MCF 10A (cell line): ENCODE measurements around the gene MAPK6. TPM values are rescaled to one million over a fixed set of nuclear protein-coding genes. Genes with fewer than 3 reads are reported as not detected.

Source experiments
- BruUV-seq: library from RNA; stranded (reverse); fragments of 400-500 nt; replicated peaks from 2 replicates; lab custom pipeline; 2021; lab: Mats Ljungman, UMichigan
- CTCF ChIA-PET: fragments of 300-600 bp; sonication (Branson Sonifier 250); formaldehyde crosslinking; extraction: SDS; loops from one replicate; lab custom pipeline; 2021; ENCODE audit warnings: antibody characterized with exemption, inconsistent platforms; lab: Yijun Ruan, JAX
- POLR2A ChIA-PET: fragments of 300-600, 350-650 bp; sonication (Branson Sonifier 250); formaldehyde crosslinking; extraction: SDS; loops from one replicate; lab custom pipeline; 2020; ENCODE audit warnings: antibody characterized with exemption, inconsistent platforms; lab: Yijun Ruan, JAX
- DNase-seq: peaks from one replicate; pipeline ENCODE4 v3.0.0-alpha.2; 2018; ENCODE audit not compliant: unreplicated experiment
- H3K27ac Mint-ChIP-seq: one replicate; pipeline ENCODE4 v1.8.0; 2022; ENCODE audit warnings: mild to moderate bottlenecking, low read depth, mixed read lengths; ENCODE audit not compliant: unreplicated experiment
- H3K27me3 Mint-ChIP-seq: one replicate; pipeline ENCODE4 v1.8.0; 2022; ENCODE audit warnings: mixed read lengths; ENCODE audit not compliant: insufficient read depth, unreplicated experiment
- H3K36me3 Mint-ChIP-seq: one replicate; pipeline ENCODE4 v1.8.0; 2022; ENCODE audit warnings: mild to moderate bottlenecking, moderate library complexity, mixed read lengths; ENCODE audit not compliant: insufficient read depth, unreplicated experiment
- H3K4me1 Mint-ChIP-seq: one replicate; pipeline ENCODE4 v1.8.0; 2022; ENCODE audit warnings: mixed read lengths; ENCODE audit not compliant: insufficient read depth, unreplicated experiment
- H3K4me3 Mint-ChIP-seq: one replicate; pipeline ENCODE4 v1.8.0; 2022; ENCODE audit warnings: mild to moderate bottlenecking, moderate library complexity, mixed read lengths; ENCODE audit not compliant: unreplicated experiment
- H3K9me3 Mint-ChIP-seq: one replicate; pipeline ENCODE4 v1.8.0; 2022; ENCODE audit warnings: mixed read lengths; ENCODE audit not compliant: unreplicated experiment
- CTCF ChIP-seq: fragments of 200-600 bp; IDR thresholded peaks from one replicate; pipeline ENCODE4 v1.8.0; 2022; ENCODE audit warnings: antibody characterized with exemption, mild to moderate bottlenecking; ENCODE audit not compliant: unreplicated experiment
- intact Hi-C: fragments of 100-400 bp; cut with micrococcal nuclease; formaldehyde crosslinking; loops from 2 replicates; pipeline ENCODE4 v1.14.1; 2022
- total RNA-seq: library from RNA; stranded (reverse); gene quantifications from 2 replicates; pipeline ENCODE4 v1.2.3, GENCODE V29; 2022

Gene MAPK6
- total RNA-seq, 1 experiment from 2014 or later, result 106 TPM

- Mint-ChIP-seq H3K27me3 (no peaks in the 10 kb centered on the region), H3K4me1 (peaks cover 50% of the 10 kb centered on the region)
These were observed 48.0 kb downstream of the MAPK6 start for GRCh38 chr15:52066842-52067544.

GRCh38 chr15:52067545-52067926, 48.5 kb downstream of the MAPK6 start:
- ChIA-PET CTCF (interaction anchor here (0.5 to 7.7 kb wide), 14 partner anchors 11 to 533 kb away, joined by 3 to 77 read pairs (median 4); no protein-coding TSS in a partner anchor), POLR2A (interaction anchor here (0.9 to 20.7 kb wide), 24 partner anchors 9 to 111 kb away, joined by 3 to 546 read pairs (median 8); partner anchors contain the start of genes LEO1 and MAPK6)
- no peak for DNase-seq
- H3K4me3 Mint-ChIP-seq, result peak overlapping the region; percentile 18
- no peak for TF ChIP-seq CTCF
- H3K4me1 Mint-ChIP-seq, result peaks cover 53% of the 10 kb centered on the region
- peaks cover 70% of the 10 kb centered on the region for H3K36me3 Mint-ChIP-seq
- peak overlapping the region; percentile 49 for H3K27ac Mint-ChIP-seq
- intact Hi-C loops, result no loop called here
- no peaks in the 10 kb centered on the region for H3K9me3 Mint-ChIP-seq
- BruUV-seq, result no TSS peak
- no peaks in the 10 kb centered on the region for H3K27me3 Mint-ChIP-seq

More at GRCh38 chr15:52066842-52067544, 48.0 kb downstream of the MAPK6 start:
- POLR2A ChIA-PET, result interaction anchor here (0.9 to 20.7 kb wide), 25 partner anchors 8 to 186 kb away, joined by 3 to 546 read pairs (median 8); partner anchors contain the start of genes LEO1 and MAPK6
- no peaks in the 10 kb centered on the region for H3K9me3 Mint-ChIP-seq
- BruUV-seq, result no TSS peak
- intact Hi-C loops, result no loop called here
- H3K36me3 Mint-ChIP-seq, result peaks cover 70% of the 10 kb centered on the region
- H3K4me3 Mint-ChIP-seq, result no peak overlapping the region
- no peak for TF ChIP-seq CTCF
- H3K27ac Mint-ChIP-seq, result peak overlapping the region; percentile 49
- CTCF ChIA-PET, result interaction anchor here (0.5 to 7.7 kb wide), 18 partner anchors 11 to 532 kb away, joined by 3 to 77 read pairs (median 4); no protein-coding TSS in a partner anchor
- no peak for DNase-seq

- H3K27ac Mint-ChIP-seq, result peak overlapping the region; percentile 49
- CTCF ChIA-PET, result interaction anchor here (0.5 to 7.7 kb wide), 7 partner anchors 10 to 146 kb away, joined by 3 to 77 read pairs (median 5); no protein-coding TSS in a partner anchor
- H3K27me3 Mint-ChIP-seq, result no peaks in the 10 kb centered on the region
These were observed 49.1 kb downstream of the MAPK6 start for GRCh38 chr15:52068004-52068615.

More at GRCh38 chr15:52068004-52068615, 49.1 kb downstream of the MAPK6 start:
- peak; percentile 70 for DNase-seq
- no peaks in the 10 kb centered on the region for H3K9me3 Mint-ChIP-seq
- no TSS peak for BruUV-seq
- peak overlapping the region; percentile 18 for H3K4me3 Mint-ChIP-seq
- intact Hi-C loops, result no loop called here
- POLR2A ChIA-PET, result interaction anchor here (0.9 to 20.7 kb wide), 26 partner anchors 7 to 111 kb away, joined by 3 to 546 read pairs (median 8); partner anchors contain the start of genes LEO1 and MAPK6
- TF ChIP-seq CTCF, result no peak
- peaks cover 67% of the 10 kb centered on the region for H3K36me3 Mint-ChIP-seq
- H3K4me1 Mint-ChIP-seq, result peaks cover 53% of the 10 kb centered on the region
